RWPE1 (cell line): Measurements from ENCODE around the gene TMEM266.

Source experiments
- CTCF ChIA-PET: fragments of 350-600 bp; sonication (Branson Sonifier 250); formaldehyde crosslinking; extraction: SDS; loops from one replicate; lab custom pipeline; 2021; lab: Yijun Ruan, JAX
- POLR2A ChIA-PET: fragments of 400-600 bp; formaldehyde crosslinking; extraction: SDS; loops from one replicate; lab custom pipeline; 2020; ENCODE audit warnings: antibody characterized with exemption; ENCODE audit not compliant: low non-redundant PET; lab: Yijun Ruan, JAX
- DNase-seq: peaks from one replicate; pipeline ENCODE4 v3.0.0; 2012; ENCODE audit warnings: low spot score
- H3K27ac ChIP-seq: fragments of 450-650 bp; 2 replicates; pipeline ENCODE4 v1.5.1; 2017
- CTCF ChIP-seq: fragments of 450-650 bp; conservative IDR thresholded peaks from 2 replicates; pipeline ENCODE4 v1.5.1; 2017; ENCODE audit warnings: low read depth, mild to moderate bottlenecking

The TMEM266 gene

DNA sequence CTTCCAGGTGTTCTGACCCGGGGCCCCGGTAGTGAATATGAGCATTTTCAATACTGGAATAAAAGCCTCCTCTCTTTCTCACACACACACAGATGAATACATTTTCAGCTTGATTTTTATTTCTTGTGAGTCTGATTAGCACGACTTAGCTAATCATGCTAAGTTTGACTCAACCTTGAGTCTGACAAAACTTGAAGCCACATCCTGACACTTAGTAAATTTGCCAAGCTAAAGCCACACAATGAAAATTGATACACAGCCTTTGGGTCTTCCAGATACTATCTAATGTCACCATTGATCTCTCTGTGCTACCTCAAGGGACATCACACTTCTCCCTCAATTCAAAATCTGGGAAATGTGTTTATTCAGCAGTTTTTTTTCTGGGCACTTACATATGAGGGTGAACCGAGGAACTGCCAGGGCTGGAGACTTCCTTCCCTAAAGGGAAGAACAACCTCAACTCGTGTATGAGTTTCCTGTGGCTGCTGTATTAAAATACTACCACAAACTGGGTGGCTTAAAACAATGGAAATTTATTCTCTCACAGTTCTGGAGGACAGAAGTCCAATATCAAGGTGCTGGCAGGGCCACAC is 18.6 kb downstream of the TMEM266 start:
- no peak for DNase-seq
- no peak for TF ChIP-seq CTCF
- H3K27ac ChIP-seq, result no peak overlapping the region
- ChIA-PET CTCF (interaction anchor here (0.6 kb wide), 2 partner anchors 21 to 354 kb away, joined by 3 read pairs; no protein-coding TSS in a partner anchor), POLR2A (no interaction called here)

GRCh38 chr15:76084256-76084655 is 24.5 kb downstream of the TMEM266 start:
- ChIA-PET CTCF (no interaction called here), POLR2A (no interaction called here)
- no peak for TF ChIP-seq CTCF
- no peak overlapping the region for H3K27ac ChIP-seq
- DNase-seq, result no peak

GRCh38 chr15:76098685-76099084 is 38.9 kb downstream of the TMEM266 start:
- POLR2A ChIA-PET, result no interaction called here
- no peak overlapping the region for H3K27ac ChIP-seq
- DNase-seq, result no peak
- TF ChIP-seq CTCF, result no peak
- CTCF ChIA-PET, result no interaction called here

DNA sequence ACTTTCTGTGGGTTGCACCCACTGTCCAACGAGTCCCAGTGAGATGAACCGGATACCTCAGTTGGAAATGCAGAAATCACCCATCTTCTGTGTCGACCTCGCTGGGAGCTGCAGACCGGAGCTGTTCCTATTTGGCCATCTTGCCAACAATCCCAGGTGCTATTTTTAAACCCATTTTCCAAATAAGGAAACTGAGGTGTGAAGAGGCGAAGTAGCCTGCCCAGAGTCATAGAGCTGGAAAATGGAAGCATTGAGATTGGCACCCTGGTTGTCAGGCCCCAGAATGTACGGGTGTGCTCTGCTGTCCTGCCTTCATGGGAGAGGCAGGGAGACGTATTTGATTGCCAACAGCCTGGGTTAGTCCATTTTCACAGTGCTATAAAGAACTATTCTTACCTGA is 39.6 kb downstream of the TMEM266 start:
- POLR2A ChIA-PET, result no interaction called here
- no peak for TF ChIP-seq CTCF
- H3K27ac ChIP-seq, result no peak overlapping the region
- CTCF ChIA-PET, result interaction anchor here (0.6 kb wide), 1 partner anchor 20 kb away, joined by 3 read pairs; no protein-coding TSS in a partner anchor
- DNase-seq, result no peak

- H3K27ac ChIP-seq, result no peak overlapping the region
- ChIA-PET CTCF (interaction anchor here (0.7 kb wide), 1 partner anchor 39 kb away, joined by 8 read pairs; no protein-coding TSS in a partner anchor), POLR2A (no interaction called here)
- no peak for DNase-seq
- TF ChIP-seq CTCF, result no peak
Observed at GRCh38 chr15:76100361-76100760, 40.6 kb downstream of the TMEM266 start.

DNA sequence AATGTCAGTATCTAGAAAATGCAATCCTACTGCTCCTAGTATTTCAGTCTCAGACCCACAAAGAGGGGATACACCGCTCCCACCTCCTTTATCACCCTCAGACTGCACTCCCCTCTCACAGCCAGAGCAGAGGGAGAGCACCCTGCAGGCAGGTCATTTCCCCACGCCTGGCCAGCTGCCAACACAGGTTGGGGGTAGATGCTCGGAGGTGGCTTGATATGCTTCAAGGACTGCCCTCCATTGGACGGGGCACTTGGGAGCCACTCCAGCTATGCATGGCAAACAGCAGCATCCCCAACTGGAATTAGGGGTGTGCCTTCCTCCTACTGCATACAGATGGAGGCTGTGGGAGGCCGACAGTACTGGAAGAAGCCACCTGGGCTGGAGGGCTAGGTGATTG is 41.9 kb downstream of the TMEM266 start:
- TF ChIP-seq CTCF, result no peak
- H3K27ac ChIP-seq, result no peak overlapping the region
- ChIA-PET POLR2A (no interaction called here), CTCF (no interaction called here)
- no peak for DNase-seq
